ENCODE data around the gene NFIX. TPM values are rescaled to one million over a fixed set of nuclear protein-coding genes. Genes with fewer than 3 reads are reported as not detected.

NFIX gene
- total RNA-seq, 1 donor from 2014 or later, result 8.4 TPM

GRCh38 chr19:13024951-13025697, 29.8 kb downstream of the NFIX start:
- Histone ChIP-seq H3K27me3 (ENCODE audit: insufficient read depth, low read length) (peaks cover 3% of the 10 kb centered on the region), H3K79me2 (ENCODE audit: insufficient read depth, low read length) (peaks cover 86% of the 10 kb centered on the region), H4K20me1 (ENCODE audit: insufficient read depth, low read length) (peaks cover 39% of the 10 kb centered on the region), H3K4me2 (ENCODE audit: low read length) (peak overlapping the region; percentile 89), H2AFZ (ENCODE audit: low read depth, low read length) (no peak overlapping the region), H3K9ac (ENCODE audit: low read length) (peak overlapping the region; percentile 84), H3K4me1 (ENCODE audit: insufficient read depth, low read length) (peaks cover 59% of the 10 kb centered on the region), H3K36me3 (ENCODE audit: insufficient read depth, low read length) (no peaks in the 10 kb centered on the region), H3K9me3 (ENCODE audit: insufficient read depth, low read depth, low read length) (no peaks in the 10 kb centered on the region), H3K27ac (ENCODE audit: low read depth, low read length) (peak overlapping the region; percentile 72), H3K4me3 (ENCODE audit: insufficient read depth, low read depth, low read length) (peak overlapping the region; percentile 70)
- H3K36me3 Mint-ChIP-seq (ENCODE audit: low read depth, unreplicated experiment), result peaks cover 5% of the 10 kb centered on the region
- no peak overlapping the region for H3K27ac Mint-ChIP-seq (ENCODE audit: unreplicated experiment)
- peaks cover 5% of the 10 kb centered on the region for H3K9me3 Mint-ChIP-seq (ENCODE audit: unreplicated experiment)
- peaks cover 89% of the 10 kb centered on the region for H3K27me3 Mint-ChIP-seq (ENCODE audit: low read depth, unreplicated experiment)
- peaks cover 16% of the 10 kb centered on the region for H3K4me1 Mint-ChIP-seq (ENCODE audit: low read depth, unreplicated experiment)
- DNase-seq (ENCODE audit: low read depth) (no peak), FAIRE-seq (no peak)
- H3K4me3 Mint-ChIP-seq (ENCODE audit: unreplicated experiment), result peak overlapping the region; percentile 74
- TF ChIP-seq EZH2 (IDR thresholded peaks at IDR 0.05; ENCODE audit: insufficient read depth, low read length), result peak; percentile 50
- no peak for TF ChIP-seq CTCF (IDR thresholded peaks at IDR 0.05; ENCODE audit: insufficient read depth, low read depth, low read length)

GRCh38 chr19:13025819-13026456, 30.7 kb downstream of the NFIX start:
- Mint-ChIP-seq H3K9me3 (ENCODE audit: unreplicated experiment) (peaks cover 5% of the 10 kb centered on the region), H3K36me3 (ENCODE audit: low read depth, unreplicated experiment) (peaks cover 8% of the 10 kb centered on the region), H3K27me3 (ENCODE audit: low read depth, unreplicated experiment) (peaks cover 89% of the 10 kb centered on the region), H3K27ac (ENCODE audit: unreplicated experiment) (no peak overlapping the region), H3K4me3 (ENCODE audit: unreplicated experiment) (peak overlapping the region; percentile 58), H3K4me1 (ENCODE audit: low read depth, unreplicated experiment) (peaks cover 16% of the 10 kb centered on the region)
- H2AFZ ChIP-seq (ENCODE audit: low read depth, low read length), result no peak overlapping the region
- no peaks in the 10 kb centered on the region for H3K9me3 ChIP-seq (ENCODE audit: insufficient read depth, low read depth, low read length)
- H3K36me3 ChIP-seq (ENCODE audit: insufficient read depth, low read length), result no peaks in the 10 kb centered on the region
- peaks cover 45% of the 10 kb centered on the region for H4K20me1 ChIP-seq (ENCODE audit: insufficient read depth, low read length)
- peaks cover 52% of the 10 kb centered on the region for H3K4me1 ChIP-seq (ENCODE audit: insufficient read depth, low read length)
- TF ChIP-seq CTCF (IDR thresholded peaks at IDR 0.05; ENCODE audit: insufficient read depth, low read depth, low read length) (no peak), EZH2 (IDR thresholded peaks at IDR 0.05; ENCODE audit: insufficient read depth, low read length) (no peak)
- DNase-seq (ENCODE audit: low read depth) (no peak), FAIRE-seq (no peak)
- peak overlapping the region; percentile 72 for H3K27ac ChIP-seq (ENCODE audit: low read depth, low read length)
- peaks cover 86% of the 10 kb centered on the region for H3K79me2 ChIP-seq (ENCODE audit: insufficient read depth, low read length)
- peak overlapping the region; percentile 70 for H3K4me3 ChIP-seq (ENCODE audit: insufficient read depth, low read depth, low read length)
- H3K27me3 ChIP-seq (ENCODE audit: insufficient read depth, low read length), result peaks cover 3% of the 10 kb centered on the region
- peak overlapping the region; percentile 84 for H3K9ac ChIP-seq (ENCODE audit: low read length)
- H3K4me2 ChIP-seq (ENCODE audit: low read length), result peak overlapping the region; percentile 89

Data from astrocyte (in vitro differentiated cells and primary cell).